ENCODE results near the gene TIMM50.

TIMM50 gene

DNA sequence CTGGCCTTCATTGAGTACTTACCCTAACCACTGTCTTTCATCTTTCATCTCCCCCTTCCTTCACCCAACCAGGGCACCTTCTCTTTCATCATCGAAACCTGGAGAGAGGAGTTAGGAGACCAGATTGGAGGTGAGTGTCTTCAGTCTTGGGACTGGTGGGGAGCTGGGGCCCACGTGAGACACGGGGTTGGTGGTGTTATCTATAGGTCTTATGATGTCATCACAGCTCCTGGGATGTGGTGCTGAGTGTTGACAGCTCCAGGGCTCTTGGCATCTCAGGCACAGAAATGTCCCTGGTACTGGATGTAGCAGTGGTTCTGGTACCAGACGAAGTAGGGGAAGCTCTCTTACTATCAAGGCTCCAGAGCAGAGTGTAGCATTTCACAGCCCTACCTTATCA lies 19.9 kb downstream of the TIMM50 start:
- no peak for DNase-seq (ENCODE audit: low read depth)

DNA sequence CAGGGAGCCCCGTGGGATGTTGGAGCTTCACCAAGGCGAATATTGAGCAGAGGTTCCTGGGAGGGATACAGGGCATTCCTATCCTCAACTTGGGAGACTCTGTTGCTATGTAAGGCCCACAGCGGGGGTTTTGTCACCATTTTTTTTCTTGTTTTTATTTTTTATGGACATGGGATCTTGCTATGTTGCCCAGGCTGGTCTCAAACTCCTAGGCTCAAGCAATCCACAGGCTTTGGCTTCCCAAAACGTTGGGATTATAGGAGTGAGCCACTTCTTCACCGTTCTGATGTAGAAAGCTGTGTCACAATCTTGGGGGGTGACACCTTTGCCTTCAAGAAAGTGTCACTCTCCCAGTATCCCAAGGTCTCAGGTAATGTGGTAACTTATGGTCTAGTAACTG lies 20.7 kb downstream of the TIMM50 start:
- DNase-seq (ENCODE audit: low read depth): no peak

DNA sequence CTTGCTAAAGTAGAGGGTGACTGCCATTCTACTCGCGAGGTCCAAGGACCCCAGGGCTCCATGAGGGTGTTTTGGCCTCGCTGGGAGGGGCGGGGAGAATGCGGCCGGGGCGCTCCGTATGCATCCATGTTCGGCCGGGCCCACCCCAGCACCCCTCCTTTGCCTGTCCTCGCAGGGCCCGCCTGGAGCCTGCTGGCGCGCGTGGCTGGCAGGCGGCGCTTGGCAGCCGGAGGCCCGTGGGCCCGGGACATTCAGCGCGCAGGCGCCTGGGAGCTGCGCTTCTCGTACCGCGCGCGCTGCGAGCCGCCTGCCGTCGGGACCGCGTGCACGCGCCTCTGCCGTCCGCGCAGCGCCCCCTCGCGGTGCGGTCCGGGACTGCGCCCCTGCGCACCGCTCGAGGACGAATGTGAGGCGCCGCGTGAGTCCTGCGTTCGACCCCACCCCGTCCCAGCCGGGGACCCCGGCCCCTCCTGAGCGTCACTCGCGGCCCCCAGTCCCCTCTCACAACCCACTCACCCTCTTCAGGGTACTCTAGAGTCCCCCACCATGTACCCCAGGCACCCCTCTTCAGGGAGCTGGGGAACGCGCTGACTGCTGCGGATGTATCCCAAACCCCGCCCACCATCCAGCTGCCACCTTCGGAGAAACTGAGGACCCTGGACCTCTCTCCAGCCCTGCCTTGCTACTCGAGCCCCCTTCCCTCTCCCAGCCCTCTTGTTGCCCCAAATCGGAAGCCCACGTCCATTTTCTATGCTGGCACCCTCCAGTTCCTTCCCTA lies 22.2 kb downstream of the TIMM50 start:
- peak; percentile 24 for DNase-seq (ENCODE audit: low read depth)

DNA sequence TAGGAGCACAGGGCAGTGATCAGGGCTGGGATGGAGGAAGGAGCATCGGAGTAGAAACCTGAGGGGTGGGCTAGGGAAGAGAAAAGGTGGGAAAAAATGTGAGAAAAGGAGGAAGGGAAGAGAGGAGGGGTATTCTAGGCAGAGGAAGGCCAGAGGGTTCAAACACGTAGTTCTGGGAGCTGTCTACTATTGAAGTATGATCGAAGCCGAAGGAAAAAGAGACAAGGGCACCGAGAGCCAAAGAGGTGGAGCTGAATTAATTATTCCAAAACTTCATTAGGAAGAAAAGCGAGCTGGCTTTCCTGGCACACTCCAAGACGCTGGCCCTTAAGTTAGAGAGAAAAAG lies 25.9 kb downstream of the TIMM50 start:
- DNase-seq (ENCODE audit: low read depth): no peak

DNA sequence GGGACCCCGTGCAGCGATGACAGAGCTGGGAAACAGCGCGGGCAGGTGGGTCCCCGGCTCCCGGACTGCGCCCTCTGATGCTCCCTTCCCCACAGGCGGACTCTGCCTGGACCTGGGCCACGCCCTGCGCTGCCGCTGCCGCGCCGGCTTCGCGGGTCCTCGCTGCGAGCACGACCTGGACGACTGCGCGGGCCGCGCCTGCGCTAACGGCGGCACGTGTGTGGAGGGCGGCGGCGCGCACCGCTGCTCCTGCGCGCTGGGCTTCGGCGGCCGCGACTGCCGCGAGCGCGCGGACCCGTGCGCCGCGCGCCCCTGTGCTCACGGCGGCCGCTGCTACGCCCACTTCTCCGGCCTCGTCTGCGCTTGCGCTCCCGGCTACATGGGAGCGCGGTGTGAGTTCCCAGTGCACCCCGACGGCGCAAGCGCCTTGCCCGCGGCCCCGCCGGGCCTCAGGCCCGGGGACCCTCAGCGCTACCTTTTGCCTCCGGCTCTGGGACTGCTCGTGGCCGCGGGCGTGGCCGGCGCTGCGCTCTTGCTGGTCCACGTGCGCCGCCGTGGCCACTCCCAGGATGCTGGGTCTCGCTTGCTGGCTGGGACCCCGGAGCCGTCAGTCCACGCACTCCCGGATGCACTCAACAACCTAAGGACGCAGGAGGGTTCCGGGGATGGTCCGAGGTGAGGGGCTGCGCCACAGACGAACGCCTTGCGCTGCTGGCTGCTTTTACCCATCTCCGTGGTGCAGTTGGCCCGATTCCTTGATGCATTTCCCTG lies 26.5 kb downstream of the TIMM50 start:
- DNase-seq (ENCODE audit: low read depth): peak; percentile 16

DNA sequence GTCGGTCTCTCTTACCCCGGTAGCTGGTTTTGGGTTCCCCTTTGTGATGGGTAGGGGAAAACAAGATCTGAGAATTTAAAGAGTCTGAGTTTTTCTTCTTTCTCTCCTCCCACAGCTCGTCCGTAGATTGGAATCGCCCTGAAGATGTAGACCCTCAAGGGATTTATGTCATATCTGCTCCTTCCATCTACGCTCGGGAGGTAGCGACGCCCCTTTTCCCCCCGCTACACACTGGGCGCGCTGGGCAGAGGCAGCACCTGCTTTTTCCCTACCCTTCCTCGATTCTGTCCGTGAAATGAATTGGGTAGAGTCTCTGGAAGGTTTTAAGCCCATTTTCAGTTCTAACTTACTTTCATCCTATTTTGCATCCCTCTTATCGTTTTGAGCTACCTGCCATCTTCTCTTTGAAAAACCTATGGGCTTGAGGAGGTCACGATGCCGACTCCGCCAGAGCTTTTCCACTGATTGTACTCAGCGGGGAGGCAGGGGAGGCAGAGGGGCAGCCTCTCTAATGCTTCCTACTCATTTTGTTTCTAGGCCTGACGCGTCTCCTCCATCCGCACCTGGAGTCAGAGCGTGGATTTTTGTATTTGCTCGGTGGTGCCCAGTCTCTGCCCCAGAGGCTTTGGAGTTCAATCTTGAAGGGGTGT lies 27.2 kb downstream of the TIMM50 start:
- no peak for DNase-seq (ENCODE audit: low read depth)

DNA sequence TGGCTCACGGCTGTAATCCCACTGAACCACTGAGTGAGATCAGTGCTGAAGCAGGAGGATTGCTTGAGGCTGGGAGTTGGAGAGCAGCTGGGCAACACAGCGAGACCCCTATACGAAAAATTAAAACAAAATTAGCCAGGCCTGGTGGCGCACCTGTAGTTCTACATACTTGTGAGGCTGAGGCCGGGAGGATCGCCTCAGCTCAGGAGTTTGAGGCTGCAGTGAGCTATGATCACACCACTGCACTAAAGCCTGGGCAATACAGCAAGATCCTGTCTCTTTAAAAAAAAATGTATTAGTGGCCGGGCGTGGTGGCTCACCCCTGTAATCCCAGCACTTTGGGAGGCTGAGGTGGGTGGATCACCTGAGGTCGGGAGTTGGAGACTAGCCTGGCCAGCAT lies 28.0 kb downstream of the TIMM50 start:
- no peak for DNase-seq (ENCODE audit: low read depth)

DNA sequence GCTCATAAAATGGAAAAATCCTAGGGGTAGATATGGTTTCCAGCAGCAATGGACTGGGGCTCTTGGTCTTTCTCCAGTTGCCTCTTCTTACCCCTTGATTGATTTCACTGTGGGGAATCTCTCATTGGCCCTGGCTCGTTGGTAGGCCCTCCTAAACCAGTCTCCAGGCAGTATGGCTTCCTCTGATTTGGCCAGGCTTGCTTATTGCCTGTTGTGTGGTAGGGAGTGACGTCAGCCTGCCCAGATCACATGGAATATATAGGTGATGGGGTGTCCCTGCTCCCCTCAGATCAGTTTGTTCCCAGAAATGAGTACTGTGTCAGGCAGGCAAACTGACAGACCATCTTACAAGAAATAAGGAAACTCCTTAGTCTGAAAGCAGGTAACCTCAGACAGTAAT lies 28.6 kb downstream of the TIMM50 start:
- DNase-seq (ENCODE audit: low read depth): no peak

DNA sequence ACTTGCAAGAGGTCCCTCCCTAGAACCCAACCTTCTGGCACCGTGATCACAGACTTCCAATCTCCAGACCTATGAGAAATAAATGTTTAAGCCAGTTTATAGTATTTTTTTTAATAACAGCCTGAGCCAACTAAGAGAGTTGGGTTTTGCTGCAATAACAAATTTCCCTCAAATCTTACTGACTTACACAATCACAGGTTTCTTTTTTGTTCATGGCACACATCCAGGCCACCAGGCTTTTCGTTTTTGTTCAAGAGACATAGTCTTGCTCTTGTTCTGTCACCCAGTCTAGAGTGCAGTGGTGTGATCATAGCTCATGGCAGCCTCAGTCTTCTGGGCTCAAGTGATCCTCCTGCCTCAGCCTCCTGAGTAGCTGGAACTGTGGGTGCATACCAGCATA lies 32.4 kb downstream of the TIMM50 start:
- no peak for DNase-seq (ENCODE audit: low read depth)

DNA sequence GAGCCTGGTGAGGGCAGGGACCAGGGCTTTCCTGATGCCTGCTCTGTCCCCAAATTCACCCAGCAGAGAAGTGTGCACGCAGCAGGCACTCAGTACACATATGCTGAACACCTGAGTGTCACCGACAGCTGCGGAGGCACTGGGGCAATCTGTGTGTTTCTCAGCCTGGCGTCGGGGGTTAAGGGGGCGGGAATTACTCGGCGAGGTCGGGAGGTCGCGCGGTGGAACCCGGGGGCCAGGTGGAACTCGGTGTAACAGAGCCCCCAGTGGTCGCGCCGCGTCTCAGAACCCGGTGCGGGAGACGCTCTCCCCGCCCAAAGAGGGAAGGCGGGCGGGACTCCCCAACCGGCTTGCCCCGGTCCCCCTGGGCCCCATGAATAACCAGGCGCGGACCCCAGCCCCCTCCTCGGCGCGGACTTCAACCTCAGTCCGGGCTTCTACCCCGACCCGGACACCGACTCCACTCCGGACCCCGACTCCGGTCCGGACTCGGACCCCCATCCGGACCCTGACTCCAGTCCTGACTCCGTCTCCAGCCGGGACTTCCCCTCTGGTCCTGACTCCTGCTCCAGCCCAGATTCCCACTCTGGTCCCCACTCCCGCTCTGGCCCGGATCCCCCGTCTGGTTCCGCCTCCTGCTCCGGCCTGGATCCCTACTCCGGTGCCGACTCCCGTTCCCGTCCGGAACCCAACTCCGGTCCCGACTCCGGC lies 34.4 kb downstream of the TIMM50 start, which contains the start of gene SELENOV:
TSS of gene SELENOV (plus strand) at position 300 of the 711 bp plus-strand sequence. CDS start at position 374, 74 bp downstream.
- DNase-seq (ENCODE audit: low read depth): no peak

DNA sequence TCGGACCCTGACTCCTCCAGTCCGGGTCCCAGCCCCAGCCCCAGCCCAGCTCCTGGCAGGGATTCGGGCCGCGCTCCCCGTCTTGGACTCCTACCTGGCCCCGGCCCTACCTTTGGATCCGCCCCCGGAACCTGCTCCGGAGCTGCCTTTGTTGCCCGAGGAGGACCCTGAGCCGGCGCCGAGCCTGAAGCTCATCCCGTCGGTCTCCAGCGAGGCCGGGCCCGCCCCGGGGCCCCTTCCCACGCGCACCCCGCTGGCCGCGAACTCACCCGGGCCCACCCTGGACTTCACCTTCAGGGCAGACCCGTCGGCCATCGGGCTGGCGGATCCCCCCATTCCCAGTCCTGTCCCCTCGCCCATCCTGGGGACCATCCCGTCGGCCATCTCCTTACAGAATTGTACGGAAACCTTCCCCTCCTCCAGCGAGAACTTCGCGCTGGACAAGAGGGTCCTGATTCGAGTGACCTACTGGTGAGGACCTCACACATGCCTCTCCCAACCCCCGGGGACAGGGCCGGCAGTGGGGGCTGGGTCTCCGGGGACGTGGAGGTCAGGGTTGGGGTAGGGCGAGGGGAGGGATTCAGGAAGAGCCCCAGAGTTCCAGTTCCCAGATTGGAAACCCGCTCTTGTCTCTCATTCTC lies 35.0 kb downstream of the TIMM50 start:
- DNase-seq (ENCODE audit: low read depth): no peak

DNA sequence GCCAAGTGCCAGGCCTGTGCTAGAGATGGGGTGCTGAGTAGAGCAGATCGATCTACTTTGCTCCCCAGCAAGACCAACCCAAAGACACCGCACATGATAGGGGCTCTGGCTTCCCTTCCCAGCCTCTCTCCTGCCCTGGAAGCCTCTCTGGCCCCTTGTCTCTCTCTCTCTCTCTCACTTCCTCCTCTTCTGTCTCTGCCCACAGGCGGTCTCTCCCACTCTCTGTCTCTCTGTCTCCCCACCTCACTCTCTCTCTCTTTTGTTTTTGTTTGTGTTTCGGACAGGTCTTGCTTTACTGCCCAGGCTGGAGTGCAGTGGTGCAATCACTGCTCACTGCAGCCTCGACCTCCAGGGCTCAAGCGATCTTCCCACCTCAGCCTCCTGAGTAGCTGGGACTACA lies 35.6 kb downstream of the TIMM50 start:
- no peak for DNase-seq (ENCODE audit: low read depth)

DNA sequence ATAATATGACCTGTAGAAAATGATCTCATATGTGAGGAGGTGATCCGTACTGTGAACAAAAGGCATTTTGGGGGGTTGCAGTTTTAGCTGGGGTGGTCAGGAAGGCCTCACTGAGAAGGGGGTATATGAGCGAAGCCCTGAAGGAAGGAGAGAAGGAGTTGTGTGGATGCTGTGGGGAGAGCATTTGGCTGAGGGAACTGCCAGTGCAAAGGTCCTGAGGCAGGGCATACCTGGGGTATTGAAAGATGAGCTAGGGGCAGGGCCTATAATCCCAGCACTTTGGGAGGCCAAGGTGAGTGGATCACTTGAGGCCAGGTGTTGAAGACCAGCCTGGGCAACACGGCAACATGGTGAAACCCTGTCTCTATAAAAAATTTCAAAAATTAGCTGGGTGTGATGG lies 36.8 kb downstream of the TIMM50 start:
- no peak for DNase-seq (ENCODE audit: low read depth)

DNA sequence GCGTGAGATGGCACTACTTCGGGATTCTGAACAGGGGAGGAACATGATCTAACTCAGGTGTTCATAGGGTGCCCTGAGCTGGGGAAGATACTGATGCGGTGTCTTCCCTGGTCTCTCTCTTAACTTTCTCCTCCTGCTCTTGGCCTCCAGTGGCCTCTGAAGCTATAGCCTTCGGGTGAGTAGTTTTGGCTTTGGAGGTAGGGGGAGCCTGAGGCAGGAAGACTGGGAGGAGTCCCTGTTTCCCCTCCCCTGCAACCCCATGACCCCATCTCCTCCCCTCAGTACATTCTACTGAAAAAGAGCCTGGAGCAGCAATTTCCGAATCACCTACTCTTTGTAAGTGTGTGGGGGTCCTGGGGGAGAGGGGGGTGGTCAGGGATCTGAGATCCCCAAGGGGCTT lies 37.8 kb downstream of the TIMM50 start:
- DNase-seq (ENCODE audit: low read depth): no peak

DNA sequence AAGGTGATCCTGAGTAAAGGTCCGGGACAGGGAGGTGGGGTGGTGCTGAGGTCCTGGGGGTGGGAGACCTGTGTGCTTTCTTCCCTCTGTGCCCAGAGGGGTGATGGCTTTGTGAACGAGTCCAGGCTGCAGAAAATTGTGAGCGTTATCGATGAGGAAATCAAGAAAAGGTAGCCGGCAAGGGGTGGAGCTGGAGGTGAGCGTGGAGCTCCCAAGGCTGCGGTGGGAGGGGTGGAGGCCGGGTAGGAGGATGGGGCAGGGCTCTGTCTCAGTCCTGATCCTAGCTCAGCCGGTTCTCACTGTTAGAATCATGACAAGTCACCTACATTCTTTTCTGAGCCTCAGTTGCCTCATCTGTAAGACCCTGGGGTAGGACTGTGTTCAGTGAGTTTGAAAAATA lies 38.3 kb downstream of the TIMM50 start:
- no peak for DNase-seq (ENCODE audit: low read depth)

DNA sequence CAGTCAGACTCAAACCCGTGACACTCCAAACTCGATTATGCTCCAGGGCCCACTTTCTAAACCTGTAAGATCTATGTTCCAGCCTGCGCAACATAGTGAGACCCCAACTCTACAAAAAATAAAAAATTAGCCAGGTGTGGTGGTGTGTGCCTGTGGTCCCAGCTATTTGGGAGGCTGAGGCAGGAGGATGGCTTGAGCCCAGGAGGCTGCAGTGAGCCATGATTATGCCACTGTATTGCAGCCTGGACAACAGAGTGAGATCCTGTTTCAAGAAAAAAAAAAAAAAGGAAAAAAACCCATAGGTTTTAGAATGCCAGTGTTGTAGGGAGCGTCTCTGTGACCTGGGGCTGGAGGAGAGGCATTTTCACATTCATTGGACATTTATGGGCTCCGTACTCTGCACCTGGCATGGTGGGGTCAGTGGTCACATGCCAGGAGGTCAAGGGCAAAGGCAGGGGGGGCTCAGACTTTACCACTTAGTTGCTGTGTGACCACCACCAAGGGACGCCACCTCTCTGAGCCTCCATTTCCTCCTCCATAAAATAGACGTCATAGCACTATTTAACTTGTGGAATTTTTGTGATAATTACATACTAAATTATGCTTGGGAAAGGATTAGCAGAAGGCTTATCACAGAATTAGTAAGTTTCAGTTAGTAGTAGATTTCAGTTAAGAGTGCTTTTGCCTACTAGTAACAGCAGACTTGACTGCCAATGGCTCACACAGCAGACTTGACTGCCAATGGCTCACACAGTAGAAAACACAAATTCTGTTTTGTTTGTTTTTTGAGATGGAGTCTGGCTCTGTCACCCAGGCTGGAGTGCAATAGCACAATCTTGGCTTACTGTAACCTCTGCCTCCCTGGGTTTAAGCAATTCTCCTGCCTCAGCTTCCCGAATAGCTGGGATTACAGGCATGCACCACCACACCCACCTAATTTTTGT lies 40.2 kb downstream of the TIMM50 start:
- DNase-seq (ENCODE audit: low read depth): no peak

DNA sequence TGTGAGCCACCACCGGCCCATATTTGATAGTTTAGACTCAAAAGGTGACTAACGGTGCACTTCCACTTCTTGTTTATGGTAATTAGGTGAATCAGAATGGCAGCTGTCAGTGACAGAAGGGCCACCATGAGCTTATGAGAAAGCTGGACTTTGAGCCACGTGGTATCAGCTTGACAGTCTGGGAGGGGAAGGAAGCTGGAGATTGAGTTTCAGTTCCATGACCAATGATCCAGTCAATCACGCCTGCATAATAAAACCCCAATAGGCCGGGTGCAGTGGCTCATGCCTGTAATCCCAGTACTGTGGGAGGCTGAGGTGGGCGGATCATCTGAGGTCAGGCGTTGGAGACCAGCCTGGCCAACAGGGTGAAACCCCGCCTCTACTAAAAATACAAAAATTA lies 43.9 kb downstream of the TIMM50 start:
- no peak for DNase-seq (ENCODE audit: low read depth)

DNA sequence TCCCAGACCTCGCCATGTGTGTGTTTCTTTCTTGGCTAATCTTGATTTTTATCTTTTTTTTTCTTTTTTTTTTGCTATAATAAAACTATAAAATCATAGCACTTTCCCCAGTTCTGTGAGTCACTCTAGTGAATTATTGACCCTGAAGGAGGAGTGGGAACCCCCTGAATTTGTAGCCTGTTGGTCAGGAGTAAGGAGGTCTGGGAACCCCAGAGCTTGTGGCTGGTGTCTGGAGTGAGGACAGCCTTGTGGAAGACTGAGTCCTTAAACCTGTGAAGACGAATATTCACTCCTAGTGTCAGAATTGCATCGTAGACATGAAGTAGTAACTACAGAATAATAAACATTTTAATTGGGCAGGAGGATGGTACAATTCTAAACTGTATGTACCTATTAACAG lies 44.6 kb downstream of the TIMM50 start:
- DNase-seq (ENCODE audit: low read depth): no peak

DNA sequence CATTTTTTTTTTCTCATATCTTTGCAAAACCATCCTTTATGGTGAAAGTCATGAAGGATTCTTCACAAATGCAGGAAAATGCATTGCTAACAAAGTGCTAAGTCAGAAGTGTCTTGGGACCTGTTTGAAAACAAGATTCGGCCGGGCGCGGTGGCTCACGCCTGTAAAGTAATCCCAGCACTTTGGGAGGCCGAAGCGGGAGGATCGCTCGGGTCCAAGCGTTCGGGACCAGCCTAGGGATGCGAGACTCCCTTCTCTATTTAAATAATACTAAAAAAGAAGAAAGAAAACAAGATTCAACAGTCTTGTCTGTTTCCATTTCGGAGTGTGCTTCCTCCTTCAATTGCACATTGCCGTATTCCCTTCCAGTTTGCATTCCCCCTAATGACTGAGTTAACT lies 51.2 kb downstream of the TIMM50 start:
- no peak for DNase-seq (ENCODE audit: low read depth)

DNA sequence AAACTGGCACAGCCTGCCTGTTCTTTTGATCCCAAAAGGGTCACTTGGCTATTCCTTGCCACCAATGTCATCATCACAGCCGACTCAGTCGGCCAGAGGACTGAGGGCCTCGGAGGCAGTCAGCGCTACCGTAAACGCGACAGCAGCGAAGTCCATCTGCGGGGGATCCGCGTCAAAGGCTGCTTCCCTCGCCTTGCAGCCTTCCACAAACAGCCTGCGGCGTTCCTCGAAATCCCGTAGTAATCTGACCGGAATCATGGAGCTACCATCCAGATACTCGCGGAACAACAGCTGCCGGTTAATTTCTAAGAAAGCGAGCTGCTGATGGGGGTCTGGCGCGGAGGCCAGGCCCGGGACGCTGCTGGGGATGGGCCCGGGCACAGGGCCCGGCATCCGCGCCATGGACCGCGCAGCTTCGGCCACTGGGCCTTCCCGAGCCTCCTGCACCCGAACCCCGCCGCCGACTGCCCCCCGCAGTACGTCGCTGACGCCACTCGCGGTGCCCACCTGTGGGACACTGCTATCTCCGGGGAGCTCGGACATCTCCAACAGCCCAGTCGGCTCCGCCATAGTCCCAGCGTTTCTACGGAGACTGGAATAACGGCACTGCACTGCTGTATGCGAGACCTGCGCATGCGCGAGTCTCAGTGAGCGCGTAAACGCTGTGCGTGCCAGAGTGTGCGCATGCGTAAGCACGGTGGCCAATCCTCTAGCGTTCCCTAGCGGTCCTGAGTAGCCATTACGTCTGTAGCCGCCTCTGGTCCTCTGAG lies 51.8 kb downstream of the TIMM50 start, which contains the start of gene EID2B:
TSS of gene EID2B (minus strand) at position 620 of the 770 bp plus-strand sequence. CDS start at position 570, 50 bp downstream.
- peak; percentile 89 for DNase-seq (ENCODE audit: low read depth)

All from GM04504 (cell line).